Measurements from ENCODE around the gene ERI3. TPM values are rescaled to one million over a fixed set of nuclear protein-coding genes. Genes with fewer than 3 reads are reported as not detected.
A peak's percentile ranks its signal among the peaks of the same experiment; 100 is the strongest.

The ERI3 gene
- total RNA-seq, 1 donor from 2014 or later, result 39.3 TPM

DNA sequence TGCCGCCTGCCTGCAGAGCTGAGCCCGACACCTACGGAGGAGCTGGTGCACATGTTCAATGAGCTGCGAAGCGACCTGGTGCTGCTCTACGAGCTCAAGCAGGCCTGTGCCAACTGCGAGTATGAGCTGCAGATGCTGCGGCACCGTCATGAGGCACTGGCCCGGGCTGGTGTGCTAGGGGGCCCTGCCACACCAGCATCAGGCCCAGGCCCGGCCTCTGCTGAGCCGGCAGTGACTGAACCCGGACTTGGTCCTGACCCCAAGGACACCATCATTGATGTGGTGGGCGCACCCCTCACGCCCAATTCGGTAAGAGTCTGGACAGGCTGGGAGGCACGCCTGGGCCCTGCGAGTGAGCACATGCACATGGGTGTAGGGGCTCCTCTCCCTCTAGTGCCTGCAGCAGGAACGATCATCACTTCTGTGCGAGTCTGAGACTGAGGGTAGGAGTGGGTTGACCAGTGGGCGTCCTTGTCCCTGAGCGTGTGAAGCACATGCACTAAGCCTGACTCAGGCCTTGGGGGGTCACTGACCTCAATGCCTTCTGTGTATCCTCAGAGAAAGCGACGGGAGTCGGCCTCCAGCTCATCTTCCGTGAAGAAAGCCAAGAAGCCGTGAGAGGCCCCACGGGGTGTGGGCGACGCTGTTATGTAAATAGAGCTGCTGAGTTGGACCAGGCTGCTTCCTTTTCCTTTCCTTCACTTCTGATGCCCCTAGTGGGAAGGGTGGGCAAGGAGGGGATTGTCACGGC lies 134.9 kb downstream of the ERI3 start:
- DNase-seq (ENCODE audit: extremely low spot score in 2 of 2), result no peak
- no peaks in the 10 kb centered on the region for H3K9me3 ChIP-seq
- no peak overlapping the region for H3K27ac ChIP-seq
- H3K36me3 ChIP-seq, result peaks cover 0 to 52% of the 10 kb centered on the region in 2 donors
- H3K4me3 ChIP-seq, result no peak overlapping the region
- intact Hi-C loops (cut with DNase I), result loop anchor here (2.0 kb wide), 1 partner anchor 75 kb away; no protein-coding TSS in a partner anchor
- no peaks in the 10 kb centered on the region for H3K27me3 ChIP-seq
- H3K4me1 ChIP-seq, result no peaks in the 10 kb centered on the region
- TF ChIP-seq, protein P1, sequence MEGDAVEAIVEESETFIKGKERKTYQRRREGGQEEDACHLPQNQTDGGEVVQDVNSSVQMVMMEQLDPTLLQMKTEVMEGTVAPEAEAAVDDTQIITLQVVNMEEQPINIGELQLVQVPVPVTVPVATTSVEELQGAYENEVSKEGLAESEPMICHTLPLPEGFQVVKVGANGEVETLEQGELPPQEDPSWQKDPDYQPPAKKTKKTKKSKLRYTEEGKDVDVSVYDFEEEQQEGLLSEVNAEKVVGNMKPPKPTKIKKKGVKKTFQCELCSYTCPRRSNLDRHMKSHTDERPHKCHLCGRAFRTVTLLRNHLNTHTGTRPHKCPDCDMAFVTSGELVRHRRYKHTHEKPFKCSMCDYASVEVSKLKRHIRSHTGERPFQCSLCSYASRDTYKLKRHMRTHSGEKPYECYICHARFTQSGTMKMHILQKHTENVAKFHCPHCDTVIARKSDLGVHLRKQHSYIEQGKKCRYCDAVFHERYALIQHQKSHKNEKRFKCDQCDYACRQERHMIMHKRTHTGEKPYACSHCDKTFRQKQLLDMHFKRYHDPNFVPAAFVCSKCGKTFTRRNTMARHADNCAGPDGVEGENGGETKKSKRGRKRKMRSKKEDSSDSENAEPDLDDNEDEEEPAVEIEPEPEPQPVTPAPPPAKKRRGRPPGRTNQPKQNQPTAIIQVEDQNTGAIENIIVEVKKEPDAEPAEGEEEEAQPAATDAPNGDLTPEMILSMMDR (IDR thresholded peaks at IDR 0.05), result no peak
- TF ChIP-seq POLR2AphosphoS5 (IDR thresholded peaks at IDR 0.05; ENCODE audit: insufficient read depth in 1 of 2, low read depth in 1 of 2) (no peak), POLR2A (IDR thresholded peaks at IDR 0.05) (no peak)

DNA sequence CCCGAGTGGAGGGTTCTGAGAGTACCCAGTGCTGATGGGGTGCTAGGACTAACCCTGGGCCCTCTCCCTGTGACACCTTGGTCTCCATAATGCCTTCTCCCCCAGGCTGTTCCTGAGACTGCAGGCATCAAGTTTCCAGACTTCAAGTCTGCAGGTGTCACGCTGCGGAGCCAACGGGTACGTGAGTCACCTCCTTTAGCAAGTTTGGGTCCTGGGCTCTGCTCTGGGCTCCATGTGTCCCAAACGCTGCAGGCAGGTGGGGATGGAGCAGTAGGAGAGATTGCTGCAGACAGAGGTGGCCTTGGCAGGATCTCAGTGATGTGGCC lies 135.8 kb downstream of the ERI3 start:
- peaks cover 0 to 52% of the 10 kb centered on the region in 2 donors for H3K36me3 ChIP-seq

DNA sequence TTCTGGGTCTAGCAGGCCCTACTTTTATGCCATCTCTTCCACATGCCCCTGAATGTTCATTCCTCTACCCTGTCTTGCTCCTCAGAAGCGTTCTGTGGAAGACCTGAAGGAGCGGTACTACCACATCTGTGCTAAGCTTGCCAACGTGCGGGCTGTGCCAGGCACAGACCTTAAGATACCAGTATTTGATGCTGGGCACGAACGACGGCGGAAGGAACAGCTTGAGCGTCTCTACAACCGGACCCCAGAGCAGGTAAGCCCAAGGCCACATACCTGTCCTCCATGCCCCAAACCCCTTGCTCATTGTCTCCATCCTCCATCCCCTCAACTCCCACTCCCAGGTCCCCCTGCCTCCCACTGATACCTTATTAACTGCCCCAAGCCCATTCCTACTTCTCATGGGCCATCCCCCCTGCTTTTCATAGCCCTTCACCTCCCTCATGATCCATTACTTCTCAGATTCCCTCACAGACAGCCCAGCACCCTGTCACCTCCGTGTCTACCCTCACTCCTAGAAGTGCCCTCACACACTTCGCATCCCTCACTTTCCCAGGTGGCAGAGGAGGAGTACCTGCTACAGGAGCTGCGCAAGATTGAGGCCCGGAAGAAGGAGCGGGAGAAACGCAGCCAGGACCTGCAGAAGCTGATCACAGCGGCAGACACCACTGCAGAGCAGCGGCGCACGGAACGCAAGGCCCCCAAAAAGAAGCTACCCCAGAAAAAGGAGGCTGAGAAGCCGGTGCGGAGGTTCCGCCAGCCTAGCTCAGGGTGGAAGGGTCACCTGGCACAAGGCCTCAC lies 136.4 kb downstream of the ERI3 start:
- Histone ChIP-seq H3K4me3 (no peak overlapping the region), H3K9me3 (no peaks in the 10 kb centered on the region), H3K4me1 (peaks cover 14% of the 10 kb centered on the region), H3K27me3 (no peaks in the 10 kb centered on the region), H3K27ac (no peak overlapping the region), H3K36me3 (peaks cover 0 to 52% of the 10 kb centered on the region in 2 donors)
- no peak for DNase-seq (ENCODE audit: extremely low spot score in 2 of 2)
- TF ChIP-seq, protein P1 (IDR thresholded peaks at IDR 0.05), result no peak
- TF ChIP-seq POLR2A (IDR thresholded peaks at IDR 0.05) (no peak), POLR2AphosphoS5 (IDR thresholded peaks at IDR 0.05; ENCODE audit: insufficient read depth in 1 of 2, low read depth in 1 of 2) (no peak)
- intact Hi-C loops (cut with DNase I), result no loop called here

More for the DNA sequence above, 135.8 kb downstream of the ERI3 start:
- TF ChIP-seq POLR2AphosphoS5 (IDR thresholded peaks at IDR 0.05; ENCODE audit: insufficient read depth in 1 of 2, low read depth in 1 of 2) (no peak), POLR2A (IDR thresholded peaks at IDR 0.05) (no peak)
- TF ChIP-seq, protein P1 (IDR thresholded peaks at IDR 0.05), result no peak
- Histone ChIP-seq H3K27ac (no peak overlapping the region), H3K4me3 (no peak overlapping the region), H3K4me1 (peaks cover 8% of the 10 kb centered on the region), H3K9me3 (no peaks in the 10 kb centered on the region), H3K27me3 (no peaks in the 10 kb centered on the region)
- intact Hi-C loops (cut with DNase I), result no loop called here
- DNase-seq (ENCODE audit: extremely low spot score in 2 of 2), result no peak

DNA sequence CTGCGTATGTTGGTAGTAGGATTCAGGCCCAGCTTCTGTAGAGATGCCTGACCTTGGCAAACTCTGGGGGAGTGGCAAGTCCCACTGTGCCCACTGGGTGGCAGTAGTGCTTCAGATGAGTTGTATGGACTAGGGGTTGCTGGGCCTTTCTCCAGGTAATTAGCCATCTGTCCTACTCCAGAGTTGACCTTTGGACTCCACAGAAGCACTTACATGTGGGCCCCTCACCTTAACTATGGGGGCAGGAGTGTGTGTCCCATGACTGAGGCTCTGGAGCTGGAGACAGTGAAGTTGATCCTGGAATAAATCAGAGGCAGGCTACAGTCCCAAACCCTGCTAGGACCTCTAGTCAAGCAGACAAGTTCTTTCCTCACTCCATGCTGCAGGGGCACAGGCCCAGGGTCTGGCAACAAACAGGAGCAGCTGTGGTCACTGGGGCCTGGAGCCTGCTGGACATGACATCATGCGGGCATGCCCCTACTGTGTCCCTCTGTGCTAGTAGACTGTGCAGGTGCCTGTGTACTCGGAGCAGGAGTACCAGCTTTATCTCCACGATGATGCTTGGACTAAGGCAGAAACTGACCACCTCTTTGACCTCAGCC lies 137.1 kb downstream of the ERI3 start:
- no peak for DNase-seq (ENCODE audit: extremely low spot score in 2 of 2)
- Histone ChIP-seq H3K27ac (peak overlapping the region; percentile 24), H3K9me3 (no peaks in the 10 kb centered on the region), H3K27me3 (no peaks in the 10 kb centered on the region), H3K4me3 (no peak overlapping the region), H3K4me1 (peaks cover 18% of the 10 kb centered on the region), H3K36me3 (peaks cover 0 to 52% of the 10 kb centered on the region in 2 donors)
- intact Hi-C loops (cut with DNase I), result no loop called here
- TF ChIP-seq POLR2A (IDR thresholded peaks at IDR 0.05), result no peak
- TF ChIP-seq, protein P1 (IDR thresholded peaks at IDR 0.05), result peak; percentile 83 to 88 (median 85)

Measured in vagina (tissue), 2 donors.